ENCODE results near the gene TRAK2. TPM values are rescaled to one million over a fixed set of nuclear protein-coding genes. Genes with fewer than 3 reads are reported as not detected.

The TRAK2 gene
- total and polyA plus RNA-seq, 2 of the 8 experiments (the other 6 are each of a cell fraction or from before 2014, with no cell fraction given): 4.5 to 15.7 TPM

DNA sequence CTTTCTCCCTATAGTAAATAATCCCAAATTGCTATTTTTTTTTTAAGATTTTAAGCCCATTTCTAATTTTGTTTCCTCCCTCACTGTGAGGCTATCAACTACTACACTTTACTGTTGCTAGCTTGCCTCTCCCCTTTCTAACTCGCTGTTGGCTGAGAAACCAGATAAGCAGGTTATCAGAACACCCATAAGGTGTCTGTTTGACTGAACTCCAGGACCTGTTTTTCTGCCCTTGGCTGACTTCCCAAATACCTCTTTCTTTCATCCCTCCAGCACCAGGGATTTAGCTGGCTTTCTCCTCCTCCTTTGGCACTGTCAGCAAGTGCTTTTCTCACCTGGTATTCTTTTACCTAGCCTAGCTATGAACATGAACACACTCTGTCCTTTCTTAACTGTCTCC is 11.1 kb downstream of the TRAK2 start:
- Histone ChIP-seq H2BK120ac (replicated peaks; ENCODE audit: low read depth, low read length) (no peak overlapping the region), H3K9me3 (ENCODE audit: insufficient read depth in 2 of 2, low read depth in 1 of 2, low read length in 1 of 2) (no peaks in the 10 kb centered on the region), H3K4me1 (replicated peaks in 1 of 4; ENCODE audit: control insufficient read depth in 3 of 4, insufficient read depth in 4 of 4, low read length in 3 of 4) (no peaks in the 10 kb centered on the region), H3K4ac (replicated peaks; ENCODE audit: insufficient read length, low read depth, low read length) (no peak overlapping the region), H2BK15ac (ENCODE audit: low read length) (no peak overlapping the region), H3K79me2 (ENCODE audit: control insufficient read depth in 1 of 2, insufficient read depth in 2 of 2, low read length in 2 of 2) (peaks cover 0 to 4% of the 10 kb centered on the region in 2 experiments; a peak in 1 of 4 replicates), H3K23ac (ENCODE audit: insufficient read length) (no peak overlapping the region), H2BK5ac (ENCODE audit: low read depth, low read length) (no peak overlapping the region), H3K27me3 (replicated peaks in 1 of 4; ENCODE audit: control insufficient read depth in 3 of 4, extremely low read depth in 1 of 4, insufficient read depth in 3 of 4, low read length in 3 of 4) (no peaks in the 10 kb centered on the region), H3K9ac (replicated peaks in 1 of 4; ENCODE audit: extremely low read depth in 1 of 4, low read depth in 3 of 4, low read length in 3 of 4) (no peak overlapping the region), H2AFZ (ENCODE audit: low read length) (no peak overlapping the region), H2BK12ac (ENCODE audit: low read depth, low read length) (no peak overlapping the region), H2AK5ac (ENCODE audit: low read depth, low read length) (no peak overlapping the region), H3K36me3 (ENCODE audit: control insufficient read depth in 2 of 4, insufficient read depth in 4 of 4, low read length in 3 of 4) (no peaks in the 10 kb centered on the region), H3K4me3 (ENCODE audit: extremely low read depth in 1 of 4, insufficient read depth in 2 of 4, low read depth in 3 of 4, low read length in 4 of 4) (no peak overlapping the region), H3K4me2 (ENCODE audit: insufficient read depth in 1 of 2, low read depth in 2 of 2, low read length in 2 of 2) (no peak overlapping the region), H2BK20ac (ENCODE audit: low read length) (no peak overlapping the region), H3K56ac (replicated peaks; ENCODE audit: insufficient read length, low read depth, low read length) (no peak overlapping the region), H3K18ac (ENCODE audit: extremely low read depth, low read length) (no peak overlapping the region), H4K20me1 (replicated peaks in 1 of 2; ENCODE audit: control insufficient read depth in 1 of 2, insufficient read depth in 2 of 2, low read length in 2 of 2) (no peaks in the 10 kb centered on the region), H4K8ac (ENCODE audit: extremely low read depth, insufficient read depth, low read length) (no peak overlapping the region), H3K23me2 (ENCODE audit: low read depth, low read length) (no peaks in the 10 kb centered on the region), H3K79me1 (ENCODE audit: low read depth, low read length) (no peaks in the 10 kb centered on the region), H3K27ac (ENCODE audit: low read depth, low read length) (no peak overlapping the region), H3K14ac (ENCODE audit: insufficient read length) (no peak overlapping the region), H4K91ac (replicated peaks; ENCODE audit: insufficient read length, low read length) (no peak overlapping the region), H4K5ac (ENCODE audit: insufficient read length, low read depth, low read length) (no peak overlapping the region)
- TF ChIP-seq CBX5 (IDR thresholded peaks at IDR 0.05; ENCODE audit: low read depth, low read length) (no peak), CEBPB (IDR thresholded peaks at IDR 0.05; ENCODE audit: low read depth, low read length) (no peak), YY1 (IDR thresholded peaks at IDR 0.05; ENCODE audit: low read depth, low read length) (no peak), ZNF274 (IDR thresholded peaks at IDR 0.05; ENCODE audit: borderline replicate concordance, extremely low read depth, low read length) (no peak), MAFK (IDR thresholded peaks at IDR 0.05; ENCODE audit: low read depth, low read length) (no peak), SP1 (IDR thresholded peaks at IDR 0.05; ENCODE audit: low read depth, low read length) (no peak), TBP (IDR thresholded peaks at IDR 0.05; ENCODE audit: low read depth, low read length) (no peak), POLR2A (IDR thresholded peaks at IDR 0.05; ENCODE audit: control extremely low read depth in 1 of 2, low read depth in 2 of 2, low read length in 2 of 2) (no peak), SUZ12 (IDR thresholded peaks at IDR 0.05; ENCODE audit: low read length) (no peak), CREB1 (IDR thresholded peaks at IDR 0.05) (no peak), RAD21 (IDR thresholded peaks at IDR 0.05 in 1 of 2, conservative IDR thresholded peaks at IDR 0.05 in 1 of 2; ENCODE audit: low read depth in 2 of 2, low read length in 2 of 2) (no peak), POLR2AphosphoS5 (IDR thresholded peaks at IDR 0.05; ENCODE audit: low read depth, low read length) (no peak)
- TF ChIP-seq, protein P1, sequence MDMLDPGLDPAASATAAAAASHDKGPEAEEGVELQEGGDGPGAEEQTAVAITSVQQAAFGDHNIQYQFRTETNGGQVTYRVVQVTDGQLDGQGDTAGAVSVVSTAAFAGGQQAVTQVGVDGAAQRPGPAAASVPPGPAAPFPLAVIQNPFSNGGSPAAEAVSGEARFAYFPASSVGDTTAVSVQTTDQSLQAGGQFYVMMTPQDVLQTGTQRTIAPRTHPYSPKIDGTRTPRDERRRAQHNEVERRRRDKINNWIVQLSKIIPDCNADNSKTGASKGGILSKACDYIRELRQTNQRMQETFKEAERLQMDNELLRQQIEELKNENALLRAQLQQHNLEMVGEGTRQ (IDR thresholded peaks at IDR 0.05; ENCODE audit: low read length): no peak
- no peak for DNase-seq (ENCODE audit: low read depth in 1 of 2, low spot score in 2 of 2)
- ChIA-PET CTCF (ENCODE audit: partially characterized antibody) (interaction anchor here (0.6 to 1.1 kb wide), 5 partner anchors 13 to 1636 kb away, joined by 3 to 5 read pairs (median 3); no protein-coding TSS in a partner anchor), POLR2A (ENCODE audit: partially characterized antibody) (interaction anchor here (0.6 to 1.4 kb wide), 4 partner anchors 11 to 394 kb away, joined by 3 to 9 read pairs (median 3); partner anchors contain the start of genes STRADB and TRAK2)
- no peak for FAIRE-seq
- 71% methylated on average over 1 of the region's 1 CpG; no CpG with 5 or more reads in 1 of the 2 experiments for WGBS, 2 experiments (ENCODE audit: extremely low coverage in 1 of 2, insufficient coverage in 1 of 2, insufficient read length in 1 of 2, insufficient replicate concordance in 2 of 2, low coverage in 1 of 2, low lambda C conversion rate in 2 of 2, missing lambda C conversion rate in 1 of 2)

All from H1 (cell line).